Prostate gland (tissue), 2 donors: Measurements from ENCODE around the gene POU3F2. TPM values are rescaled to one million over a fixed set of nuclear protein-coding genes. Genes with fewer than 3 reads are reported as not detected.

ENCODE experiments used
- DNase-seq: peaks from one replicate; pipeline ENCODE4 v3.0.0-alpha.2; 2019; ENCODE audit warnings: low spot score
- H3K27ac ChIP-seq, 2 donors: fragments of 200-600 bp; sonication (generic); 2 replicates each; pipeline ENCODE4 v1.5.1; 2017 to 2019
- H3K27me3 ChIP-seq: fragments of 200-600 bp; sonication (generic); replicated peaks from 2 replicates; pipeline ENCODE4 v1.5.1; 2019; ENCODE audit not compliant: insufficient read depth
- H3K36me3 ChIP-seq, 2 donors: fragments of 200-600 bp; sonication (generic); 1 replicate in 1 of 2; 2 replicates in 1 of 2; pipeline versions ENCODE4 v1.5.1 to v1.8.1; 2017 to 2019
- H3K4me1 ChIP-seq: fragments of 200-600 bp; sonication (generic); replicated peaks from 2 replicates; pipeline ENCODE4 v1.5.1; 2019
- H3K4me3 ChIP-seq, 2 donors: fragments of 200-600 bp; sonication (generic); 2 replicates each; pipeline ENCODE4 v1.5.1; 2017 to 2019
- H3K9me3 ChIP-seq: fragments of 200-600 bp; sonication (generic); 2 replicates; pipeline ENCODE4 v1.5.1; 2017
- CTCF ChIP-seq, 4 experiments: fragments of 200-600 bp in 2 of 4; fragments of 450-650 bp in 2 of 4; sonication (generic) in 2 of 4; IDR thresholded peaks; 1 replicate in 3 of 4; 2 replicates in 1 of 4; pipeline ENCODE4 v1.5.1; 2016 to 2019; ENCODE audit warnings: antibody characterized with exemption in 4 of 4, mild to moderate bottlenecking in 2 of 4, moderate library complexity in 2 of 4
- POLR2A ChIP-seq: fragments of 450-650 bp; IDR thresholded peaks from one replicate; pipeline ENCODE4 v1.6.1; 2016; ENCODE audit warnings: antibody characterized with exemption, mild to moderate bottlenecking
- POLR2AphosphoS5 ChIP-seq: sonication (generic); formaldehyde crosslinking; IDR thresholded peaks from one replicate; pipeline ENCODE4 v1.6.1; 2017; ENCODE audit warnings: antibody characterized with exemption
- WGBS: methylation state at CpG from one replicate; pipeline ENCODE4 v1.1.5; 2018; 5-methylcytosine and 5-hydroxymethylcytosine counted together
- intact Hi-C: fragments of 100-400 bp; cut with DNase I; formaldehyde crosslinking; loops from one replicate; pipeline ENCODE4 v1.14.2; 2022
- total RNA-seq, 2 donors: library from RNA; depleted of rRNA; stranded (reverse); fragments of >200 nt; gene quantifications; one replicate each; pipeline ENCODE4 v1.1.0, GENCODE V29; 2016

POU3F2 gene
- total RNA-seq, 2 donors from 2014 or later = not detected

GRCh38 chr6:98800866-98801265 is 33.5 kb upstream of the POU3F2 start:
- WGBS = 87% methylated on average over 3 of the region's 3 CpGs
- no peak for TF ChIP-seq POLR2AphosphoS5
- TF ChIP-seq POLR2A = no peak
- TF ChIP-seq CTCF (IDR thresholded peaks at IDR 0.05) = no peak
- DNase-seq = no peak
- intact Hi-C loops = no loop called here
- Histone ChIP-seq H3K4me1 (no peaks in the 10 kb centered on the region), H3K36me3 (no peaks in the 10 kb centered on the region), H3K27me3 (no peaks in the 10 kb centered on the region), H3K9me3 (no peaks in the 10 kb centered on the region), H3K27ac (no peak overlapping the region), H3K4me3 (no peak overlapping the region)

GRCh38 chr6:98808541-98809210 is 25.7 kb upstream of the POU3F2 start:
- Histone ChIP-seq H3K4me1 (no peaks in the 10 kb centered on the region), H3K27me3 (no peaks in the 10 kb centered on the region), H3K36me3 (no peaks in the 10 kb centered on the region), H3K9me3 (no peaks in the 10 kb centered on the region), H3K4me3 (no peak overlapping the region), H3K27ac (no peak overlapping the region)
- intact Hi-C loops = no loop called here
- no peak for DNase-seq
- TF ChIP-seq POLR2A (no peak), CTCF (IDR thresholded peaks at IDR 0.05) (no peak), POLR2AphosphoS5 (no peak)
- 74% methylated on average over 4 of the region's 4 CpGs for WGBS

- no peak for DNase-seq
- intact Hi-C loops = no loop called here
- Histone ChIP-seq H3K9me3 (no peaks in the 10 kb centered on the region), H3K4me3 (no peak overlapping the region), H3K36me3 (no peaks in the 10 kb centered on the region), H3K27ac (no peak overlapping the region), H3K27me3 (no peaks in the 10 kb centered on the region), H3K4me1 (no peaks in the 10 kb centered on the region)
- no peak for TF ChIP-seq CTCF (IDR thresholded peaks at IDR 0.05)
- TF ChIP-seq POLR2A = no peak
- TF ChIP-seq POLR2AphosphoS5 = no peak
- 83% methylated on average over 4 of the region's 4 CpGs for WGBS
Measured at GRCh38 chr6:98812220-98812619, 22.2 kb upstream of the POU3F2 start.

GRCh38 chr6:98816799-98817198 is 17.6 kb upstream of the POU3F2 start:
- no peaks in the 10 kb centered on the region for H3K9me3 ChIP-seq
- intact Hi-C loops = no loop called here
- TF ChIP-seq POLR2A (no peak), CTCF (IDR thresholded peaks at IDR 0.05) (no peak), POLR2AphosphoS5 (no peak)
- H3K27me3 ChIP-seq = no peaks in the 10 kb centered on the region
- no peaks in the 10 kb centered on the region for H3K36me3 ChIP-seq
- DNase-seq = no peak
- no peaks in the 10 kb centered on the region for H3K4me1 ChIP-seq
- H3K27ac ChIP-seq = no peak overlapping the region
- H3K4me3 ChIP-seq = no peak overlapping the region

- DNase-seq = no peak
- TF ChIP-seq POLR2AphosphoS5 (no peak), CTCF (IDR thresholded peaks at IDR 0.05) (no peak), POLR2A (no peak)
- Histone ChIP-seq H3K27ac (no peak overlapping the region), H3K4me1 (no peaks in the 10 kb centered on the region), H3K9me3 (no peaks in the 10 kb centered on the region), H3K36me3 (no peaks in the 10 kb centered on the region), H3K27me3 (peaks cover 22% of the 10 kb centered on the region), H3K4me3 (no peak overlapping the region)
- intact Hi-C loops = no loop called here
- 93% methylated on average over 2 of the region's 2 CpGs for WGBS
Measured at GRCh38 chr6:98821756-98822405, 12.5 kb upstream of the POU3F2 start.
